PC-9 (cell line): ENCODE data around the gene PPM1G. TPM values are rescaled to one million over a fixed set of nuclear protein-coding genes. Genes with fewer than 3 reads are reported as not detected.

Experiments
- BruUV-seq: library from RNA; stranded (reverse); fragments of 400-500 nt; replicated peaks from 2 replicates; lab custom pipeline; 2021; lab: Mats Ljungman, UMichigan
- CTCF ChIA-PET: fragments of 300-600 bp; sonication (Branson Sonifier 250); formaldehyde crosslinking; loops from one replicate; lab custom pipeline; 2022; ENCODE audit warnings: antibody characterized with exemption; lab: Charles Lee
- POLR2A ChIA-PET: fragments of 300-600 bp; sonication (Branson Sonifier 250); formaldehyde crosslinking; loops from one replicate; lab custom pipeline; 2022; ENCODE audit warnings: antibody characterized with exemption; ENCODE audit not compliant: unreplicated experiment; lab: Charles Lee
- DNase-seq, 2 experiments: peaks; one replicate each; pipeline versions ENCODE4 v3.0.0 to v3.0.0-alpha.2; 2015 to 2022; ENCODE audit warnings: mixed read lengths in 1 of 2
- H2AFZ ChIP-seq: fragments of 200-600 bp; sonication (generic); 2 replicates; pipeline ENCODE4 v1.8.1; 2017; ENCODE audit warnings: antibody characterized with exemption
- H3F3A ChIP-seq: fragments of 200-600 bp; sonication (generic); 2 replicates; pipeline ENCODE4 v1.8.1; 2017; ENCODE audit warnings: antibody characterized with exemption, mild to moderate bottlenecking, low read depth; ENCODE audit not compliant: insufficient read depth
- H3K27ac ChIP-seq: fragments of 200-600 bp; sonication (generic); 2 replicates; pipeline ENCODE4 v1.6.1; 2016; ENCODE audit warnings: mixed run types
- H3K27me3 ChIP-seq: fragments of 200-600 bp; sonication (generic); 2 replicates; pipeline ENCODE4 v1.6.1; 2016; ENCODE audit warnings: low read depth, mixed run types; ENCODE audit not compliant: insufficient read depth
- H3K36me3 ChIP-seq: fragments of 200-600 bp; sonication (generic); 2 replicates; pipeline ENCODE4 v1.6.1; 2016; ENCODE audit warnings: low read depth, mixed run types
- H3K4me1 ChIP-seq: fragments of 200-600 bp; sonication (generic); replicated peaks from 2 replicates; pipeline ENCODE4 v1.6.1; 2016; ENCODE audit warnings: mixed run types; ENCODE audit not compliant: insufficient read depth
- H3K4me2 ChIP-seq: fragments of 200-600 bp; sonication (generic); 2 replicates; pipeline ENCODE4 v1.6.1; 2017; ENCODE audit warnings: mixed run types
- H3K4me3 ChIP-seq: fragments of 200-600 bp; sonication (generic); 2 replicates; pipeline ENCODE4 v1.6.1; 2016; ENCODE audit warnings: mixed run types
- H3K79me2 ChIP-seq: fragments of 200-600 bp; sonication (generic); 2 replicates; pipeline ENCODE4 v1.6.1; 2017; ENCODE audit warnings: low read depth, mixed run types
- H3K9me2 ChIP-seq: fragments of 200-600 bp; sonication (generic); 2 replicates; pipeline ENCODE4 v1.8.1; 2017; ENCODE audit warnings: mild to moderate bottlenecking; ENCODE audit not compliant: insufficient read depth
- H3K9me3 ChIP-seq: fragments of 200-600 bp; sonication (generic); 2 replicates; pipeline ENCODE4 v1.8.1; 2016; ENCODE audit warnings: low read depth; ENCODE audit not compliant: insufficient read depth
- H4K20me1 ChIP-seq: fragments of 200-600 bp; sonication (generic); 2 replicates; pipeline ENCODE4 v1.8.1; 2017; ENCODE audit not compliant: insufficient read depth
- CTCF ChIP-seq: fragments of 200-600 bp; sonication (generic); conservative IDR thresholded peaks from 2 replicates; pipeline ENCODE4 v1.6.1; 2017; ENCODE audit warnings: mixed run types, antibody characterized with exemption, mild to moderate bottlenecking, moderate library complexity
- EZH2 ChIP-seq: fragments of 200-600 bp; sonication (generic); IDR thresholded peaks from 2 replicates; pipeline ENCODE4 v1.8.0; 2017; ENCODE audit warnings: antibody characterized with exemption, low read depth
- intact Hi-C: fragments of 100-400 bp; cut with micrococcal nuclease; formaldehyde crosslinking; loops from one replicate; pipeline ENCODE4 v1.10.0; 2022; ENCODE audit not compliant: unreplicated experiment
- total RNA-seq: library from RNA; stranded (reverse); gene quantifications from 2 replicates; pipeline ENCODE4 v1.2.3, GENCODE V29; 2021

The PPM1G gene
- total RNA-seq, 1 experiment from 2014 or later = 136 TPM

GRCh38 chr2:27336173-27336572 lies 73.2 kb downstream of the PPM1G start:
- no peak overlapping the region for H3K4me3 ChIP-seq
- no peak overlapping the region for H3K4me2 ChIP-seq
- BruUV-seq = no TSS peak
- no peak for DNase-seq
- no peak overlapping the region for H3K27ac ChIP-seq
- no peaks in the 10 kb centered on the region for H3K9me3 ChIP-seq
- no peaks in the 10 kb centered on the region for H3K79me2 ChIP-seq
- H3K36me3 ChIP-seq = peaks cover 24% of the 10 kb centered on the region
- intact Hi-C loops = no loop called here
- H3K27me3 ChIP-seq = no peaks in the 10 kb centered on the region
- no peak for TF ChIP-seq CTCF
- TF ChIP-seq EZH2 = no peak
- no peaks in the 10 kb centered on the region for H3K9me2 ChIP-seq
- H2AFZ ChIP-seq = no peak overlapping the region
- no peaks in the 10 kb centered on the region for H3F3A ChIP-seq
- ChIA-PET CTCF (no interaction called here), POLR2A (no interaction called here)
- H3K4me1 ChIP-seq = no peaks in the 10 kb centered on the region
- no peaks in the 10 kb centered on the region for H4K20me1 ChIP-seq

DNA sequence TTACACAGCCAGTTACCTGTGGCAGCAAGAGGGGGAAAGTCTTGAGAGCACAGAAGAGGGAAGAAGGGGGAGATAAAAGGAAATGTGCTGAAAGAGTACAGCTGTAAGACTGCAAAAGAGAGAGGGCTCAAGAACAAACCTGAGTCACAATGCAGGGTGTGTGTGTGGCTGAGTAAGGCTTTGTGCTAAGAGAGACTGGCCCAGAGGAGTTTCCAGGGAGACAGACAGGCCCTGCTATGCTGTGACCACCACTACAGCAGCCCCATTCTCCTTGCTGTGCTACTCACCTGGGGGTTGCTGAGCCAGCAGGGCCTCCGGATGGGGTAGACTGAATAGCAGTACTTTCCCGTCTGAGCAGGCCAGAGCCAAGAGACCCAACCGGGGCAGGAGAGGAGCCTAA lies 74.1 kb downstream of the PPM1G start:
- Histone ChIP-seq H3K36me3 (peaks cover 18% of the 10 kb centered on the region), H3K9me3 (no peaks in the 10 kb centered on the region), H3K27me3 (no peaks in the 10 kb centered on the region), H3K4me1 (no peaks in the 10 kb centered on the region), H3K27ac (no peak overlapping the region), H3K4me2 (no peak overlapping the region), H3K79me2 (no peaks in the 10 kb centered on the region), H3K9me2 (no peaks in the 10 kb centered on the region), H3K4me3 (no peak overlapping the region), H2AFZ (no peak overlapping the region), H3F3A (no peaks in the 10 kb centered on the region), H4K20me1 (no peaks in the 10 kb centered on the region)
- ChIA-PET POLR2A (no interaction called here), CTCF (no interaction called here)
- DNase-seq = no peak
- intact Hi-C loops = no loop called here
- BruUV-seq = no TSS peak
- no peak for TF ChIP-seq EZH2
- TF ChIP-seq CTCF = no peak

Other genes starting within 250 kb of the PPM1G start
- gene ATRAID, start 197.6 kb downstream of the PPM1G start, total RNA-seq = 92.8 and 126 TPM in 2 replicates
- 49.0 and 70.0 TPM in 2 replicates for gene SLC5A6, start 197.3 kb downstream of the PPM1G start, total RNA-seq
- 41.5 and 70.8 TPM in 2 replicates for gene CAD, start 192.2 kb downstream of the PPM1G start, total RNA-seq
- 1.5 and 2.3 TPM in 2 replicates for gene SLC30A3, start 146.5 kb downstream of the PPM1G start, total RNA-seq
- gene DNAJC5G, start 134.2 kb downstream of the PPM1G start, total RNA-seq = not detected in 2 replicates
- 8.2 and 9.8 TPM in 2 replicates for gene TRIM54, start 127.2 kb downstream of the PPM1G start, total RNA-seq
- gene UCN, start 101.1 kb downstream of the PPM1G start, total RNA-seq = 2.8 and 4.6 TPM in 2 replicates
- gene MPV17, start 86.5 kb downstream of the PPM1G start, total RNA-seq = 42.2 and 47.5 TPM in 2 replicates
- gene GTF3C2, start 52.8 kb downstream of the PPM1G start, total RNA-seq = 57.5 and 69.8 TPM in 2 replicates
- gene EIF2B4, start 39.3 kb downstream of the PPM1G start, total RNA-seq = 32.9 and 33.1 TPM in 2 replicates
- 60.6 and 73.7 TPM in 2 replicates for gene SNX17, start 39.0 kb downstream of the PPM1G start, total RNA-seq
- 4.1 and 4.5 TPM in 2 replicates for gene ZNF513, start 28.9 kb downstream of the PPM1G start, total RNA-seq
- 67.9 and 83.9 TPM in 2 replicates for gene NRBP1, start 19.0 kb upstream of the PPM1G start, total RNA-seq
- 62.9 and 91.7 TPM in 2 replicates for gene KRTCAP3, start 32.8 kb upstream of the PPM1G start, total RNA-seq
- 26.2 and 27.2 TPM in 2 replicates for gene IFT172, start 80.2 kb upstream of the PPM1G start, total RNA-seq
- gene FNDC4, start 85.6 kb upstream of the PPM1G start, total RNA-seq = 5.3 and 6.3 TPM in 2 replicates
- 3.4 and 4.0 TPM in 2 replicates for gene GCKR, start 87.2 kb upstream of the PPM1G start, total RNA-seq
- 27.1 and 40.6 TPM in 2 replicates for gene ZNF512, start 173.5 kb upstream of the PPM1G start, total RNA-seq
- 1.9 and 2.9 TPM in 2 replicates for gene CCDC121, start 219.4 kb upstream of the PPM1G start, total RNA-seq
- gene GPN1, start 219.5 kb upstream of the PPM1G start, total RNA-seq = 37.3 and 45.1 TPM in 2 replicates